Nephron progenitor cell (in vitro differentiated cells): ENCODE measurements around the gene CLEC16A.

Experiments used
- DNase-seq: peaks from one replicate; pipeline ENCODE4 v3.0.0; 2021
- H3K27ac Mint-ChIP-seq: 2 replicates; pipeline ENCODE4 v1.8.0; 2021; ENCODE audit warnings: mild to moderate bottlenecking, moderate library complexity, mixed read lengths
- H3K27me3 Mint-ChIP-seq: 2 replicates; pipeline ENCODE4 v1.8.0; 2021; ENCODE audit warnings: mild to moderate bottlenecking, low read depth, mixed read lengths; ENCODE audit not compliant: poor library complexity
- H3K36me3 Mint-ChIP-seq: 2 replicates; pipeline ENCODE4 v1.8.0; 2021; ENCODE audit warnings: low read depth, mixed read lengths
- H3K4me1 Mint-ChIP-seq: 2 replicates; pipeline ENCODE4 v1.8.0; 2021; ENCODE audit warnings: mixed read lengths
- H3K4me3 Mint-ChIP-seq: 2 replicates; pipeline ENCODE4 v1.8.0; 2021; ENCODE audit warnings: mild to moderate bottlenecking, moderate library complexity, mixed read lengths
- H3K9me3 Mint-ChIP-seq: 2 replicates; pipeline ENCODE4 v1.8.0; 2021; ENCODE audit warnings: mild to moderate bottlenecking, moderate library complexity, mixed read lengths
- TF ChIP-seq, protein P1 (sequence below): fragments of 200-600 bp; sonication (generic); IDR thresholded peaks from 2 replicates; pipeline ENCODE4 v1.5.0; 2021; ENCODE audit warnings: antibody characterized with exemption

Gene CLEC16A

DNA sequence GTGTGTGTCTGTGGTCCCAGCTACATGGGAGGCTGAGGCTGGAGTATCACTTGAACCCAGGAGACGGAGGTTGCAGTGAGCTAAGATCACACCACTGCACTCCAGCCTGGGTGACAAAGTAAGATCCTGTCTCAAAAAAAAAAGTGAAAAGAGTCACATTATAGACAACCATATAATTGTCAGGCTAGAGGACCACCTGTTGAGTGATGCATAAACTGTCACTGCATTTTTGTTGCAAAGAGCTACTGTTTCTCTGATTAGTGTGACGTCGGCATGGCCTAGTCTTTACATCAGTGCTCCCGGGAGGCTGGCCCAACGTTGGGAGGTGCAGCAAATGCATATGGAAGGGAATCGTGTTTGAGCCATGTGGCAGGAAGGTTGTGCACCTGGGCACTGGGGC is 50.2 kb downstream of the CLEC16A start:
- TF ChIP-seq, protein P1, sequence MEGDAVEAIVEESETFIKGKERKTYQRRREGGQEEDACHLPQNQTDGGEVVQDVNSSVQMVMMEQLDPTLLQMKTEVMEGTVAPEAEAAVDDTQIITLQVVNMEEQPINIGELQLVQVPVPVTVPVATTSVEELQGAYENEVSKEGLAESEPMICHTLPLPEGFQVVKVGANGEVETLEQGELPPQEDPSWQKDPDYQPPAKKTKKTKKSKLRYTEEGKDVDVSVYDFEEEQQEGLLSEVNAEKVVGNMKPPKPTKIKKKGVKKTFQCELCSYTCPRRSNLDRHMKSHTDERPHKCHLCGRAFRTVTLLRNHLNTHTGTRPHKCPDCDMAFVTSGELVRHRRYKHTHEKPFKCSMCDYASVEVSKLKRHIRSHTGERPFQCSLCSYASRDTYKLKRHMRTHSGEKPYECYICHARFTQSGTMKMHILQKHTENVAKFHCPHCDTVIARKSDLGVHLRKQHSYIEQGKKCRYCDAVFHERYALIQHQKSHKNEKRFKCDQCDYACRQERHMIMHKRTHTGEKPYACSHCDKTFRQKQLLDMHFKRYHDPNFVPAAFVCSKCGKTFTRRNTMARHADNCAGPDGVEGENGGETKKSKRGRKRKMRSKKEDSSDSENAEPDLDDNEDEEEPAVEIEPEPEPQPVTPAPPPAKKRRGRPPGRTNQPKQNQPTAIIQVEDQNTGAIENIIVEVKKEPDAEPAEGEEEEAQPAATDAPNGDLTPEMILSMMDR = no peak
- no peak for DNase-seq
- Mint-ChIP-seq H3K27me3 (no peaks in the 10 kb centered on the region), H3K36me3 (peaks cover 23% of the 10 kb centered on the region), H3K4me1 (peaks cover 49% of the 10 kb centered on the region), H3K4me3 (no peak overlapping the region), H3K27ac (no peak overlapping the region), H3K9me3 (no peaks in the 10 kb centered on the region)

DNA sequence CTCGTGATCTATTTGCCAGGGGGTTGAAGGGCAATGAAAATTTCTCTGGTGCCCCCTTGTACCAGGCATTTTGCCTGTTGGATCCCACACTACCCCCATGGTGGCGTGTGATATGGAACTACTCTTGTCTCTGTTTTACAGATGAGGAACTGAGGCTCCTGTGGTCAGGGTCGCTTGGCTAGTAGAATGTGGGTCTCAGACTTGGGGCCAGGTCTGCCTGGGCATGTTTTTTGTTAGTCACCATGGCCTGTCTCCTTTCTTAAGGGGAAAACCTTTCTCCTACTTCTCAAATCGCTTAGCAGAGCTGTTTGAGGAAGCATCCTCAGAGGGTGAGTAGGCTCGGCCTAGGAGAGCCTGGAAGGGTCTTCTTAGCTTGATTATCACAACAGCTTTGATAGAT is 51.2 kb downstream of the CLEC16A start:
- Mint-ChIP-seq H3K4me1 (peaks cover 39% of the 10 kb centered on the region), H3K27ac (no peak overlapping the region), H3K9me3 (no peaks in the 10 kb centered on the region), H3K36me3 (peaks cover 23% of the 10 kb centered on the region), H3K4me3 (no peak overlapping the region), H3K27me3 (no peaks in the 10 kb centered on the region)
- TF ChIP-seq, protein P1 = no peak
- no peak for DNase-seq

DNA sequence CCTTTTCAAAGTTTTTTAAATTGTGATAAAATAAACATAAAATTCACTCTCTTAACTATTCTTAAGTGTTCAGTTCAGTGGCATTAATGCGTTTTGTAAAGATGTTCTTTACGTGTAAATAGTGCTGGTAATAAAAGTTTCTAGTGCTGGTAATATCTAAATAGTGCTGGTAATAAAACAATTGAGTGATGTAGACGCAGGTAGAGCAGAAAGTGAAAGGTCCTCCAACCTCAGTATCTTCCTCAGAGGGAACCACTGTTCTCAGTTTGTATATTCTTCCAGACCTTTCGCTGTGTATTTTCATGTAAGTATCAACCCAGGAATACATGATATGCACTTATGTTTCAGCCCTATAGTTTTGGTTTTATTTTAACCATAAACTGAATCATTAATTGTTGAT is 53.1 kb downstream of the CLEC16A start:
- TF ChIP-seq, protein P1 = no peak
- Mint-ChIP-seq H3K27me3 (no peaks in the 10 kb centered on the region), H3K4me3 (no peak overlapping the region), H3K36me3 (peaks cover 23% of the 10 kb centered on the region), H3K4me1 (peaks cover 20% of the 10 kb centered on the region), H3K9me3 (no peaks in the 10 kb centered on the region), H3K27ac (no peak overlapping the region)
- no peak for DNase-seq

DNA sequence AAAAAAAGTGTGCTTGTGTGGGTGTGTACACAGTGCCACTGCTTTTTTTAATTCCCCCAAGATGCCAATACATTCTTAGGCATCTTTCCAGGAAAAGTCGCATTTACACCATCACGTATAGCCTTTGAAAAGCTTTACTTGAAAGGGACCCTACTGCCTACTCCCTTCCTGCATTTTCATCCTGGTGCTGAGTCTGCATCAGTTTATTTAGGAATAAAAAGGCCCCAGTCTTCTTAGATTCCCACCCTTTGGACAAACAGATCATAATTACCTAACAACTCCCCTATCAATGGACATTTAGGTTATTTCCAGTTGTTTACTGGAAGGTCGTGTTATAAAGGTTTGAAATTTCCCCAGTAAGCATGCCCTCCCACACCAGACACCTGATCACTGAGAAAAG is 54.9 kb downstream of the CLEC16A start:
- Mint-ChIP-seq H3K9me3 (no peaks in the 10 kb centered on the region), H3K36me3 (peaks cover 23% of the 10 kb centered on the region), H3K4me3 (no peak overlapping the region), H3K27me3 (no peaks in the 10 kb centered on the region), H3K4me1 (peaks cover 11% of the 10 kb centered on the region), H3K27ac (no peak overlapping the region)
- TF ChIP-seq, protein P1 = no peak
- DNase-seq = no peak

DNA sequence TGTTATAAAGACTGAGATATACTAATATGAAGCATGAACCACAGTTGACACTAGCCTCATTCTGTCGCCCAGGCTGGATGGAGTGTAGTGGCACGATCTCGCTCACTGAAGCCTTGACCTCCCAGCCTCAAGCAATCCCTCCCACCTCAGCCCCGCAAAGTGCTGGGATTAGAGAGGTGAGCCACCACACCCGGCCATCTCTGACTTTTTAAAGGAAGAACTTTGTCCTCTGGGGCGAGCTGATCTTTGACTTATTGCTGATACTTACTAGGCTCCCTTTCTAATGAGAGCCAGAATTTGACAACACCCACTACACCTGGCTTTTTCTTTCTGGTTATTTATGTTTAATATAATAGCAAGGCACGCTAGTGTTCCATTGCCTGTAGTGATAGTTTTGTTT is 57.2 kb downstream of the CLEC16A start:
- TF ChIP-seq, protein P1 = no peak

DNA sequence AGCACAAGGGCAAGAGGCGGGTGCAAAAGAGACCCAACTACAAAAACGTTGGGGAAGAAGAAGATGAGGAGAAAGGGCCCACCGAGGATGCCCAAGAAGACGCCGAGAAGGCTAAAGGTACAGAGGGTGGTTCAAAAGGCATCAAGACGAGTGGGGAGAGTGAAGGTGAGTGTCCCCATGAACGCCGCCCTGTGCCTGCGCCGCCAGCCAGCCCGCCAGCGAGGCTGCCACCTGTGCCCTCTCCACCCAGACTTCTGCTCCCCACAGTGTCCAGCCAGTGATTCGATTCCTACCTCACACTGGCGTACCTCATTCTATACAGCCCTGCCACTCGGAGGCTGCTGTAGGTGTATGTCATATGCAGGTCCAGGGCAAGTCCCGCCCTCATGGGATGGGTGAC is 58.8 kb downstream of the CLEC16A start:
- no peak for DNase-seq
- no peaks in the 10 kb centered on the region for H3K9me3 Mint-ChIP-seq
- no peak overlapping the region for H3K27ac Mint-ChIP-seq
- H3K4me3 Mint-ChIP-seq = no peak overlapping the region
- H3K36me3 Mint-ChIP-seq = peaks cover 13% of the 10 kb centered on the region
- H3K4me1 Mint-ChIP-seq = peaks cover 13% of the 10 kb centered on the region
- peaks cover 2% of the 10 kb centered on the region for H3K27me3 Mint-ChIP-seq
- TF ChIP-seq, protein P1 = no peak

More for the DNA sequence above, 57.2 kb downstream of the CLEC16A start:
- H3K4me1 Mint-ChIP-seq = peaks cover 11% of the 10 kb centered on the region
- no peak overlapping the region for H3K27ac Mint-ChIP-seq
- no peak overlapping the region for H3K4me3 Mint-ChIP-seq
- H3K27me3 Mint-ChIP-seq = peaks cover 2% of the 10 kb centered on the region
- peaks cover 8% of the 10 kb centered on the region for H3K36me3 Mint-ChIP-seq
- H3K9me3 Mint-ChIP-seq = no peaks in the 10 kb centered on the region
- DNase-seq = no peak
